Measurements from ENCODE around the gene CDK17.

Gene CDK17

GRCh38 chr12:96311191-96311590 lies 89.0 kb downstream of the CDK17 start:
- DNase-seq = no peak

GRCh38 chr12:96310067-96310466 lies 90.2 kb downstream of the CDK17 start:
- DNase-seq = no peak

GRCh38 chr12:96308881-96309280 lies 91.4 kb downstream of the CDK17 start:
- DNase-seq = no peak

GRCh38 chr12:96305665-96306064 lies 94.6 kb downstream of the CDK17 start:
- no peak for DNase-seq

- no peak for DNase-seq
Measured at GRCh38 chr12:96303653-96304052, 96.6 kb downstream of the CDK17 start.

GRCh38 chr12:96302687-96303310 lies 97.4 kb downstream of the CDK17 start:
- no peak for DNase-seq

- no peak for DNase-seq
Measured at GRCh38 chr12:96301732-96302131, 98.5 kb downstream of the CDK17 start.

- DNase-seq = no peak
Measured at GRCh38 chr12:96300064-96300463, 100.2 kb downstream of the CDK17 start.

- no peak for DNase-seq
Measured at GRCh38 chr12:96297504-96297903, 102.7 kb downstream of the CDK17 start.

- DNase-seq = no peak
Measured at GRCh38 chr12:96295532-96296160, 104.6 kb downstream of the CDK17 start.

GRCh38 chr12:96294831-96295230 lies 105.4 kb downstream of the CDK17 start:
- DNase-seq = no peak

- DNase-seq = no peak
Measured at GRCh38 chr12:96293093-96293492, 107.1 kb downstream of the CDK17 start.

GRCh38 chr12:96289067-96289466 lies 111.2 kb downstream of the CDK17 start:
- DNase-seq = no peak

- no peak for DNase-seq
Measured at GRCh38 chr12:96285158-96285557, 115.1 kb downstream of the CDK17 start.

GRCh38 chr12:96274331-96274730 lies 125.9 kb downstream of the CDK17 start:
- DNase-seq = peak; percentile 83

- DNase-seq = peak; percentile 42
Measured at GRCh38 chr12:96271469-96272199, 128.6 kb downstream of the CDK17 start.

- no peak for DNase-seq
Measured at GRCh38 chr12:96266238-96266637, 134.0 kb downstream of the CDK17 start.

- no peak for DNase-seq
Measured at GRCh38 chr12:96265836-96266235, 134.4 kb downstream of the CDK17 start.

- no peak for DNase-seq
Measured at GRCh38 chr12:96265400-96265799, 134.8 kb downstream of the CDK17 start.

- no peak for DNase-seq
Measured at GRCh38 chr12:96263449-96263902, 136.8 kb downstream of the CDK17 start.

GRCh38 chr12:96261557-96261956 lies 138.7 kb downstream of the CDK17 start:
- no peak for DNase-seq

- no peak for DNase-seq
Measured at GRCh38 chr12:96260644-96261043, 139.6 kb downstream of the CDK17 start.

- no peak for DNase-seq
Measured at GRCh38 chr12:96260231-96260630, 140.0 kb downstream of the CDK17 start.
